SK-N-SH treated with all-trans-retinoic acid at 6 μM for 48 hours (cell line): Measurements from ENCODE around the gene ALS2CL.

Experiments
- ATAC-seq: fragments of 200-7000 bp; cut with Tn5 transposase; 3 replicates; pipeline ENCODE4 v1.9.1; 2020; ENCODE audit warnings: mild to moderate bottlenecking, moderate library complexity
- ARNTL ChIP-seq: fragments of 450-650 bp; formaldehyde crosslinking; IDR thresholded peaks from 2 replicates; pipeline ENCODE4 v1.5.0; 2020; ENCODE audit warnings: low read depth, mild to moderate bottlenecking, moderate library complexity, borderline replicate concordance
- BACH2 ChIP-seq: fragments of 250-450 bp; sonication (Bioruptor Pico); IDR thresholded peaks from 2 replicates; pipeline ENCODE4 v1.9.0; 2021; ENCODE audit warnings: mild to moderate bottlenecking, borderline replicate concordance
- CREB5 ChIP-seq: fragments of 250-450 bp; sonication (Bioruptor Pico); IDR thresholded peaks from 2 replicates; pipeline ENCODE4 v1.5.1; 2020; ENCODE audit warnings: low read depth, mild to moderate bottlenecking, moderate library complexity
- CSDC2 ChIP-seq: fragments of 250-450 bp; sonication (Bioruptor Pico); IDR thresholded peaks from 2 replicates; pipeline ENCODE4 v1.5.0; 2020; ENCODE audit warnings: mild to moderate bottlenecking, moderate library complexity
- ESRRG ChIP-seq: fragments of 250-450 bp; sonication (Bioruptor Pico); IDR thresholded peaks from 2 replicates; pipeline ENCODE4 v1.6.1; 2021; ENCODE audit warnings: mild to moderate bottlenecking
- GLIS3 ChIP-seq: fragments of 250-450 bp; sonication (Bioruptor Pico); IDR thresholded peaks from 2 replicates; pipeline ENCODE4 v1.5.0; 2020; ENCODE audit warnings: mild to moderate bottlenecking, moderate library complexity
- ISL1 ChIP-seq: fragments of 250-450 bp; sonication (Bioruptor Pico); IDR thresholded peaks from 2 replicates; pipeline ENCODE4 v2.1.2; 2022; ENCODE audit warnings: mild to moderate bottlenecking, moderate library complexity
- PATZ1 ChIP-seq: fragments of 250-450 bp; sonication (Bioruptor Pico); IDR thresholded peaks from 2 replicates; pipeline ENCODE4 v1.8.0; 2020; ENCODE audit warnings: mild to moderate bottlenecking, moderate library complexity, borderline replicate concordance
- PPARA ChIP-seq: fragments of 250-450 bp; sonication (Bioruptor Pico); IDR thresholded peaks from 2 replicates; pipeline ENCODE4 v1.5.0; 2020; ENCODE audit warnings: mild to moderate bottlenecking, borderline replicate concordance
- SNAI2 ChIP-seq: fragments of 250-450 bp; sonication (Bioruptor Pico); IDR thresholded peaks from 2 replicates; pipeline ENCODE4 v1.5.0; 2020; ENCODE audit warnings: mild to moderate bottlenecking, moderate library complexity
- TCF4 ChIP-seq: fragments of 250-450 bp; sonication (Bioruptor Pico); IDR thresholded peaks from 2 replicates; pipeline ENCODE4 v1.8.0; 2021; ENCODE audit warnings: mild to moderate bottlenecking, moderate library complexity, borderline replicate concordance
- TOX ChIP-seq: fragments of 250-450 bp; sonication (Bioruptor Pico); IDR thresholded peaks from 2 replicates; pipeline ENCODE4 v1.8.0; 2021; ENCODE audit warnings: mild to moderate bottlenecking, moderate library complexity, borderline replicate concordance
- ZC3H10 ChIP-seq: fragments of 250-450 bp; sonication (Bioruptor Pico); IDR thresholded peaks from 2 replicates; pipeline ENCODE4 v1.5.1; 2021; ENCODE audit warnings: mild to moderate bottlenecking, moderate library complexity
- ZFP30 ChIP-seq: fragments of 450-650 bp; formaldehyde crosslinking; IDR thresholded peaks from 2 replicates; pipeline ENCODE4 v1.5.0; 2022; ENCODE audit warnings: mild to moderate bottlenecking, moderate library complexity
- ZNF565 ChIP-seq: fragments of 450-650 bp; formaldehyde crosslinking; conservative IDR thresholded peaks from 2 replicates; pipeline ENCODE4 v1.5.0; 2020; ENCODE audit warnings: low read depth, mild to moderate bottlenecking, moderate library complexity
- ZNF70 ChIP-seq: fragments of 450-650 bp; formaldehyde crosslinking; IDR thresholded peaks from 2 replicates; pipeline ENCODE4 v1.5.0; 2020; ENCODE audit warnings: mild to moderate bottlenecking, moderate library complexity
- ZNF8 ChIP-seq: fragments of 450-650 bp; formaldehyde crosslinking; IDR thresholded peaks from 2 replicates; pipeline ENCODE4 v1.5.0; 2020; ENCODE audit warnings: mild to moderate bottlenecking, moderate library complexity
- TF ChIP-seq, protein P1 (sequence below): fragments of 250-450 bp; sonication (Bioruptor Pico); IDR thresholded peaks from 2 replicates; pipeline ENCODE4 v1.5.0; 2020; ENCODE audit warnings: mild to moderate bottlenecking, moderate library complexity

The ALS2CL gene

DNA sequence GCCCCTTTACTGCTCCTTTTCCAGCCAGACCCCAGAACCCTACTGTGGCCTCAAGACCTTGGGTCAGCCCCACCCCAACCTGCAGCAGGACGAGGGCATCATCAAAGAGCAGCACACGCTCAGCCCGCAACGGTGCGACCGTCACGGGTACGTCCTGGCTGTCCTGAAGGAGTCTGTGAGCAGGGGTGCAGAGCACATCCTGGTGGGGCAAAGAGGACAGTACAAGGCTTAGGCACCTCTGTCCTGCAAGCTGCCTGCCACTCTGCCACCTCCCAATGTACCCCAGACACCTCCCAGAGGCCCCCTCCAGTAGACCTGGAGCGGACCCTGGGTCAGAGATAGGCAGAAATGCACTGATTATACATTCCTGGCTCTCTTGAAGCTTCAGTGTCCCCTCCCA is 8.0 kb downstream of the ALS2CL start:
- ATAC-seq = no peak
- TF ChIP-seq ZFP30 (CRISPR knock-in tag) = no peak
- TF ChIP-seq TOX = no peak
- TF ChIP-seq ZC3H10 (CRISPR knock-in tag) = no peak
- TF ChIP-seq PATZ1 (CRISPR knock-in tag) = no peak
- TF ChIP-seq ESRRG (CRISPR knock-in tag) = no peak

DNA sequence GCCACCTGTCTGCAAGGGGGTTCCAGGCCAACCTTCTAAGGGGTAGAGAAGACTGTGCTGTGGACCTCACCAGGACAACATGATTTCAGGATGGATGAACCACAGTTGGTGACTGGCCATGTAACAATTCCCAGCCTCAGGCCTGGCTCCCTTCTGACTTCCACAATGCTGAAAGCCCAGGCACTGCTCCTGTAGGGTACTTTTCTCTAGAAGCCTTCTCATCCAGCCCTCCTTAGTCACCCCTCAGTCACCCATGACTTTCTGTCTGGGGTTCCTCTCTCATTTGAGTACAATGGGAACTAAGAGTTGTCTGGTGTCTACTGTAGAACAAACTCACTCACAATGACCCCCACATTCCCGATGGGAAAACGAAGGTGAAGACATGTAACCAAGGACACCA is 8.6 kb downstream of the ALS2CL start:
- TF ChIP-seq ZFP30 (CRISPR knock-in tag) = no peak
- TF ChIP-seq TOX = no peak
- TF ChIP-seq ZNF8 = no peak
- no peak for TF ChIP-seq ESRRG (CRISPR knock-in tag)
- TF ChIP-seq CSDC2 (CRISPR knock-in tag) = no peak
- TF ChIP-seq GLIS3 (CRISPR knock-in tag) = no peak
- no peak for TF ChIP-seq ISL1 (CRISPR knock-in tag)
- no peak for TF ChIP-seq ARNTL (CRISPR knock-in tag)
- TF ChIP-seq BACH2 (CRISPR knock-in tag) = no peak
- no peak for TF ChIP-seq ZC3H10 (CRISPR knock-in tag)
- TF ChIP-seq, protein P1, sequence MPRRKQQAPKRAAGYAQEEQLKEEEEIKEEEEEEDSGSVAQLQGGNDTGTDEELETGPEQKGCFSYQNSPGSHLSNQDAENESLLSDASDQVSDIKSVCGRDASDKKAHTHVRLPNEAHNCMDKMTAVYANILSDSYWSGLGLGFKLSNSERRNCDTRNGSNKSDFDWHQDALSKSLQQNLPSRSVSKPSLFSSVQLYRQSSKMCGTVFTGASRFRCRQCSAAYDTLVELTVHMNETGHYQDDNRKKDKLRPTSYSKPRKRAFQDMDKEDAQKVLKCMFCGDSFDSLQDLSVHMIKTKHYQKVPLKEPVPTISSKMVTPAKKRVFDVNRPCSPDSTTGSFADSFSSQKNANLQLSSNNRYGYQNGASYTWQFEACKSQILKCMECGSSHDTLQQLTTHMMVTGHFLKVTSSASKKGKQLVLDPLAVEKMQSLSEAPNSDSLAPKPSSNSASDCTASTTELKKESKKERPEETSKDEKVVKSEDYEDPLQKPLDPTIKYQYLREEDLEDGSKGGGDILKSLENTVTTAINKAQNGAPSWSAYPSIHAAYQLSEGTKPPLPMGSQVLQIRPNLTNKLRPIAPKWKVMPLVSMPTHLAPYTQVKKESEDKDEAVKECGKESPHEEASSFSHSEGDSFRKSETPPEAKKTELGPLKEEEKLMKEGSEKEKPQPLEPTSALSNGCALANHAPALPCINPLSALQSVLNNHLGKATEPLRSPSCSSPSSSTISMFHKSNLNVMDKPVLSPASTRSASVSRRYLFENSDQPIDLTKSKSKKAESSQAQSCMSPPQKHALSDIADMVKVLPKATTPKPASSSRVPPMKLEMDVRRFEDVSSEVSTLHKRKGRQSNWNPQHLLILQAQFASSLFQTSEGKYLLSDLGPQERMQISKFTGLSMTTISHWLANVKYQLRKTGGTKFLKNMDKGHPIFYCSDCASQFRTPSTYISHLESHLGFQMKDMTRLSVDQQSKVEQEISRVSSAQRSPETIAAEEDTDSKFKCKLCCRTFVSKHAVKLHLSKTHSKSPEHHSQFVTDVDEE (CRISPR knock-in tag) = no peak
- no peak for TF ChIP-seq TCF4 (CRISPR knock-in tag)
- no peak for TF ChIP-seq ZNF565
- TF ChIP-seq ZNF70 (CRISPR knock-in tag) = no peak

GRCh38 chr3:46682974-46683373 is 10.5 kb downstream of the ALS2CL start:
- ATAC-seq = no peak
- TF ChIP-seq ZNF70 (CRISPR knock-in tag) (no peak), SNAI2 (no peak), CSDC2 (CRISPR knock-in tag) (no peak), ESRRG (CRISPR knock-in tag) (no peak), PPARA (no peak), ARNTL (CRISPR knock-in tag) (no peak), ZC3H10 (CRISPR knock-in tag) (no peak), BACH2 (CRISPR knock-in tag) (no peak)

More for the DNA sequence above, 8.6 kb downstream of the ALS2CL start:
- no peak for ATAC-seq

GRCh38 chr3:46681856-46682540 is 11.5 kb downstream of the ALS2CL start:
- no peak for ATAC-seq
- TF ChIP-seq CREB5 (CRISPR knock-in tag) = no peak
- no peak for TF ChIP-seq ZNF565
- TF ChIP-seq ARNTL (CRISPR knock-in tag) = no peak
- no peak for TF ChIP-seq PPARA
- TF ChIP-seq PATZ1 (CRISPR knock-in tag) = no peak
- no peak for TF ChIP-seq BACH2 (CRISPR knock-in tag)
- TF ChIP-seq TCF4 (CRISPR knock-in tag) = no peak
- TF ChIP-seq ESRRG (CRISPR knock-in tag) = no peak
- no peak for TF ChIP-seq CSDC2 (CRISPR knock-in tag)
